Liver (tissue), 9 donors: ENCODE data around the gene TENT5C. TPM values are rescaled to one million over a fixed set of nuclear protein-coding genes. Genes with fewer than 3 reads are reported as not detected.

Experiments used
- DNase-seq: peaks from one replicate; pipeline ENCODE4 v3.0.0-alpha.2; 2017; ENCODE audit warnings: low spot score
- H3K27ac ChIP-seq, 2 donors: one replicate each; pipeline ENCODE4 v1.7.0; 2013; ENCODE audit warnings: inconsistent platforms in 2 of 2, low read length in 2 of 2, control low read depth in 1 of 2, low read depth in 1 of 2, mild to moderate bottlenecking in 1 of 2
- H3K27me3 ChIP-seq, 4 donors: one replicate each; pipeline versions ENCODE4 v1.6.1 to v1.7.0; 2013; ENCODE audit warnings: low read length in 3 of 4, inconsistent platforms in 1 of 4, mild to moderate bottlenecking in 1 of 4, moderate library complexity in 1 of 4; ENCODE audit not compliant: control insufficient read depth in 4 of 4, insufficient read depth in 4 of 4
- H3K36me3 ChIP-seq, 4 donors: one replicate each; pipeline versions ENCODE4 v1.6.1 to v1.7.0; 2013; ENCODE audit warnings: low read length in 3 of 4, mild to moderate bottlenecking in 3 of 4, low read depth in 1 of 4, moderate library complexity in 1 of 4; ENCODE audit not compliant: control insufficient read depth in 4 of 4, insufficient read depth in 3 of 4
- H3K4me1 ChIP-seq, 4 donors: one replicate each; pipeline versions ENCODE4 v1.6.1 to v1.7.0; 2013; ENCODE audit warnings: low read length in 3 of 4, mild to moderate bottlenecking in 3 of 4, moderate library complexity in 1 of 4; ENCODE audit not compliant: control insufficient read depth in 4 of 4, insufficient read depth in 4 of 4
- H3K4me3 ChIP-seq, 3 donors: one replicate each; pipeline versions ENCODE4 v1.6.1 to v1.7.0; 2013; ENCODE audit warnings: low read length in 3 of 3, control low read depth in 1 of 3, low read depth in 1 of 3, mild to moderate bottlenecking in 1 of 3
- H3K9ac ChIP-seq, 2 donors: one replicate each; pipeline ENCODE4 v1.7.0; 2013; ENCODE audit warnings: low read length in 2 of 2, mild to moderate bottlenecking in 2 of 2, moderate library complexity in 2 of 2, control low read depth in 1 of 2, low read depth in 1 of 2
- H3K9me3 ChIP-seq, 4 donors: one replicate each; pipeline versions ENCODE4 v1.6.1 to v1.7.0; 2013; ENCODE audit warnings: low read length in 3 of 4; ENCODE audit not compliant: control insufficient read depth in 4 of 4
- EGR1 ChIP-seq, 2 donors: IDR thresholded peaks; 2 replicates each; pipeline ENCODE4 v1.6.1; 2016 to 2018; ENCODE audit warnings: antibody characterized with exemption in 2 of 2, low read depth in 2 of 2
- FOXA1 ChIP-seq: IDR thresholded peaks from 2 replicates; pipeline ENCODE4 v1.6.1; 2016; ENCODE audit warnings: antibody characterized with exemption
- FOXA2 ChIP-seq: IDR thresholded peaks from 2 replicates; pipeline ENCODE4 v1.6.1; 2016; ENCODE audit warnings: antibody characterized with exemption
- GABPA ChIP-seq, 2 donors: IDR thresholded peaks in 1 of 2; conservative IDR thresholded peaks in 1 of 2; 2 replicates each; pipeline ENCODE4 v1.6.1; 2016; ENCODE audit warnings: antibody characterized with exemption in 2 of 2, mild to moderate bottlenecking in 1 of 2, moderate library complexity in 1 of 2
- HNF4A ChIP-seq, 2 donors: conservative IDR thresholded peaks; 2 replicates each; pipeline ENCODE4 v1.6.1; 2016; ENCODE audit warnings: antibody characterized with exemption in 2 of 2, mild to moderate bottlenecking in 2 of 2
- HNF4G ChIP-seq: IDR thresholded peaks from 2 replicates; pipeline ENCODE4 v1.6.1; 2016; ENCODE audit warnings: antibody characterized with exemption
- JUND ChIP-seq, 2 donors: IDR thresholded peaks; 2 replicates each; pipeline ENCODE4 v1.6.1; 2016; ENCODE audit warnings: antibody characterized with exemption in 2 of 2
- NR2F2 ChIP-seq: IDR thresholded peaks from 2 replicates; pipeline ENCODE4 v1.6.1; 2016; ENCODE audit warnings: antibody characterized with exemption
- RAD21 ChIP-seq, 2 donors: IDR thresholded peaks; 2 replicates each; pipeline ENCODE4 v1.6.1; 2016; ENCODE audit warnings: antibody characterized with exemption in 2 of 2, mild to moderate bottlenecking in 2 of 2
- RXRA ChIP-seq, 2 donors: IDR thresholded peaks; 2 replicates each; pipeline ENCODE4 v1.6.1; 2017 to 2018; ENCODE audit warnings: antibody characterized with exemption in 2 of 2, mild to moderate bottlenecking in 1 of 2
- SP1 ChIP-seq: IDR thresholded peaks from 2 replicates; pipeline ENCODE4 v1.6.1; 2018; ENCODE audit warnings: antibody characterized with exemption, mild to moderate bottlenecking
- TAF1 ChIP-seq: conservative IDR thresholded peaks from 2 replicates; pipeline ENCODE4 v1.6.1; 2016; ENCODE audit warnings: antibody characterized with exemption, mild to moderate bottlenecking
- YY1 ChIP-seq: IDR thresholded peaks from 2 replicates; pipeline ENCODE4 v1.6.1; 2016; ENCODE audit warnings: antibody characterized with exemption, mild to moderate bottlenecking
- WGBS: extraction: QIAGEN DNeasy Blood & Tissue Kit; methylation state at CpG from one replicate; pipeline ENCODE4 v1.1.7; 2013; 5-methylcytosine and 5-hydroxymethylcytosine counted together
- polyA plus RNA-seq, 2 donors: library from polyadenylated mRNA; stranded (reverse) in 1 of 2; unstranded in 1 of 2; fragments of 200-250 nt in 1 of 2; fragments of >200 nt in 1 of 2; fragmentation: Nextera tagmentation in 1 of 2; extraction: Ambion mirVana in 1 of 2; gene quantifications; one replicate each; pipeline versions ENCODE4 v1.2.1 to v1.2.3, GENCODE V29; 2013 to 2015
- total RNA-seq, 2 donors: library from RNA; depleted of rRNA; stranded (reverse); fragments of >200 nt; gene quantifications; one replicate each; pipeline ENCODE4 v1.2.3, GENCODE V29; 2014
- TF ChIP-seq, protein P1 (sequence below): IDR thresholded peaks from 2 replicates; pipeline ENCODE4 v1.6.1; 2016; ENCODE audit warnings: antibody characterized with exemption, mild to moderate bottlenecking
- TF ChIP-seq, protein P2 (sequence below): IDR thresholded peaks from 2 replicates; pipeline ENCODE4 v1.6.1; 2016; ENCODE audit warnings: antibody characterized with exemption
- TF ChIP-seq, protein P3 (sequence below): IDR thresholded peaks from 2 replicates; pipeline ENCODE4 v1.6.1; 2016; ENCODE audit warnings: antibody characterized with exemption
- TF ChIP-seq, protein P4 (sequence below): fragments of 150-350 bp; IDR thresholded peaks from 2 replicates; pipeline ENCODE4 v1.5.1; 2017; ENCODE audit warnings: improper control_type of control experiment, low read depth, low read length; ENCODE audit not compliant: missing input control
- TF ChIP-seq, protein P5 (sequence below): IDR thresholded peaks from 2 replicates; pipeline ENCODE4 v1.6.1; 2016; ENCODE audit warnings: antibody characterized with exemption
- donor health status: healthy.
- donor health status: healthy.
- donor health status: healthy.
- donor health status: healthy.
- donor health status: healthy.

The TENT5C gene
- total and polyA plus RNA-seq, 4 donors: 1.1 to 200 (median 4.8) TPM

DNA sequence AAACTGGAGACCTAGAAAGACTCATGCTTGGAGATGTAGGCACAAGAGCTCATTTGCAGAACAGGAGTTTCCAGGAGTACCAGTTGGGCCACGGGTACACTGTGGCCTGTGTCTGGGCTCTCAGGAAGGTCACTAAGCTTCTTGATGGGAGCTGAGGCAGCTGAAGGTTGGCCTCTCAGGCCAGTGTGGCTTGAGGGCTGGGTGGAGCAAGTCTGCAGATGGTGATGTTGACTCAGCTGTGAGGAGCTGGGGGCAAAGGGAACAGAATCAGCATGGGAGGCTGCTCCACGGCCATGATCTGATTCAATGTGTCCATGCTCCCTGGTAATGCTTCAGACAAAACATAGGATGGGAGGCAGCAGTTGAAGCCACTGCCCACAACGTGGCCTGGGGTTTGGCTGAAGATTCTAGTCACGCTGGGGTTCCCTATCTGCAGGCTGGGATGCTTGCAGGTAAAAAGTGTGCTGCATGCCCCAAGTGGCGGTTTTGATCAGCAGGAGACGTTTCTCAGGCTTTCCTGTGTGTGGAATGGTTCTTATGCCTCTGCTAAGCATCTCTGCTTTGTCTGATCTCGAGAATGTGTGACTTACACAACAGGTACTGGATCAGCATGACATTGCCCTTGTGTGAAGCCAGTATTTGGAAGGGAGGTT lies 15.4 kb upstream of the TENT5C start:
- no peak for DNase-seq
- WGBS: 69% methylated on average over 7 of the region's 7 CpGs
- Histone ChIP-seq H3K9ac (no peak overlapping the region), H3K9me3 (no peaks in the 10 kb centered on the region), H3K4me1 (peaks cover 10 to 30% (median 21%) of the 10 kb centered on the region in 4 donors), H3K4me3 (no peak overlapping the region), H3K27me3 (no peaks in the 10 kb centered on the region), H3K36me3 (no peaks in the 10 kb centered on the region), H3K27ac (no peak overlapping the region)
- TF ChIP-seq, protein P1, sequence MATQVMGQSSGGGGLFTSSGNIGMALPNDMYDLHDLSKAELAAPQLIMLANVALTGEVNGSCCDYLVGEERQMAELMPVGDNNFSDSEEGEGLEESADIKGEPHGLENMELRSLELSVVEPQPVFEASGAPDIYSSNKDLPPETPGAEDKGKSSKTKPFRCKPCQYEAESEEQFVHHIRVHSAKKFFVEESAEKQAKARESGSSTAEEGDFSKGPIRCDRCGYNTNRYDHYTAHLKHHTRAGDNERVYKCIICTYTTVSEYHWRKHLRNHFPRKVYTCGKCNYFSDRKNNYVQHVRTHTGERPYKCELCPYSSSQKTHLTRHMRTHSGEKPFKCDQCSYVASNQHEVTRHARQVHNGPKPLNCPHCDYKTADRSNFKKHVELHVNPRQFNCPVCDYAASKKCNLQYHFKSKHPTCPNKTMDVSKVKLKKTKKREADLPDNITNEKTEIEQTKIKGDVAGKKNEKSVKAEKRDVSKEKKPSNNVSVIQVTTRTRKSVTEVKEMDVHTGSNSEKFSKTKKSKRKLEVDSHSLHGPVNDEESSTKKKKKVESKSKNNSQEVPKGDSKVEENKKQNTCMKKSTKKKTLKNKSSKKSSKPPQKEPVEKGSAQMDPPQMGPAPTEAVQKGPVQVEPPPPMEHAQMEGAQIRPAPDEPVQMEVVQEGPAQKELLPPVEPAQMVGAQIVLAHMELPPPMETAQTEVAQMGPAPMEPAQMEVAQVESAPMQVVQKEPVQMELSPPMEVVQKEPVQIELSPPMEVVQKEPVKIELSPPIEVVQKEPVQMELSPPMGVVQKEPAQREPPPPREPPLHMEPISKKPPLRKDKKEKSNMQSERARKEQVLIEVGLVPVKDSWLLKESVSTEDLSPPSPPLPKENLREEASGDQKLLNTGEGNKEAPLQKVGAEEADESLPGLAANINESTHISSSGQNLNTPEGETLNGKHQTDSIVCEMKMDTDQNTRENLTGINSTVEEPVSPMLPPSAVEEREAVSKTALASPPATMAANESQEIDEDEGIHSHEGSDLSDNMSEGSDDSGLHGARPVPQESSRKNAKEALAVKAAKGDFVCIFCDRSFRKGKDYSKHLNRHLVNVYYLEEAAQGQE: no peak
- TF ChIP-seq YY1: no peak
- TF ChIP-seq, protein P2, sequence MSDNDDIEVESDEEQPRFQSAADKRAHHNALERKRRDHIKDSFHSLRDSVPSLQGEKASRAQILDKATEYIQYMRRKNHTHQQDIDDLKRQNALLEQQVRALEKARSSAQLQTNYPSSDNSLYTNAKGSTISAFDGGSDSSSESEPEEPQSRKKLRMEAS: no peak
- TF ChIP-seq EGR1 (IDR thresholded peaks at IDR 0.05; ENCODE audit: low read depth in 2 of 2): no peak
- TF ChIP-seq FOXA2: no peak
- no peak for TF ChIP-seq JUND (IDR thresholded peaks at IDR 0.05)

DNA sequence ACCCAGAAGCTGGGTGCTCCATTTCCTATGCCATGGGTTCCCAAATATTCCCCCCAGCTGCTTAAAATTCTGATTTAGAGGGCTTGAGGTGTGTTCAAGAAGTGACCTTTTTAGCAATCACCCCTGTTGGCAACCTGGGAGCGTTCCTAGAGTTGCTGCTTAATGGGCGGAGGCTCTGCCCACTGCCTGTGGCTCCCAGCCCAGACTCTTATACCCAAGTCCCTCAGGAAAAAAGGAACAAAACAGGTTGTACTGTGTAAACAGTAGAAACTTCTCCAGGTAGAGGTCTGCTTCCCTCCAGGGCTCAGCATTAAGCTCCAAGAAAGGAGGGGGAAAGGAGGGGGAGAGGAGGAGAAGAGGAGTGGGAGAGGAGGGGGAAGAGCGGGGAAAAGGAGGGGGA lies 14.6 kb upstream of the TENT5C start:
- Histone ChIP-seq H3K9me3 (no peaks in the 10 kb centered on the region), H3K27me3 (no peaks in the 10 kb centered on the region), H3K4me1 (peaks cover 10 to 30% (median 21%) of the 10 kb centered on the region in 4 donors), H3K9ac (no peak overlapping the region), H3K27ac (no peak overlapping the region), H3K36me3 (no peaks in the 10 kb centered on the region), H3K4me3 (no peak overlapping the region)
- DNase-seq: no peak
- TF ChIP-seq NR2F2 (no peak), JUND (IDR thresholded peaks at IDR 0.05) (no peak), FOXA1 (no peak), TAF1 (no peak), HNF4A (conservative IDR thresholded peaks at IDR 0.05) (no peak), RXRA (IDR thresholded peaks at IDR 0.05) (no peak), YY1 (no peak), RAD21 (IDR thresholded peaks at IDR 0.05) (no peak), GABPA (IDR thresholded peaks at IDR 0.05 in 1 of 2, conservative IDR thresholded peaks at IDR 0.05 in 1 of 2) (no peak), SP1 (no peak), EGR1 (IDR thresholded peaks at IDR 0.05; ENCODE audit: low read depth in 2 of 2) (no peak), FOXA2 (no peak), HNF4G (no peak)
- TF ChIP-seq, protein P3, sequence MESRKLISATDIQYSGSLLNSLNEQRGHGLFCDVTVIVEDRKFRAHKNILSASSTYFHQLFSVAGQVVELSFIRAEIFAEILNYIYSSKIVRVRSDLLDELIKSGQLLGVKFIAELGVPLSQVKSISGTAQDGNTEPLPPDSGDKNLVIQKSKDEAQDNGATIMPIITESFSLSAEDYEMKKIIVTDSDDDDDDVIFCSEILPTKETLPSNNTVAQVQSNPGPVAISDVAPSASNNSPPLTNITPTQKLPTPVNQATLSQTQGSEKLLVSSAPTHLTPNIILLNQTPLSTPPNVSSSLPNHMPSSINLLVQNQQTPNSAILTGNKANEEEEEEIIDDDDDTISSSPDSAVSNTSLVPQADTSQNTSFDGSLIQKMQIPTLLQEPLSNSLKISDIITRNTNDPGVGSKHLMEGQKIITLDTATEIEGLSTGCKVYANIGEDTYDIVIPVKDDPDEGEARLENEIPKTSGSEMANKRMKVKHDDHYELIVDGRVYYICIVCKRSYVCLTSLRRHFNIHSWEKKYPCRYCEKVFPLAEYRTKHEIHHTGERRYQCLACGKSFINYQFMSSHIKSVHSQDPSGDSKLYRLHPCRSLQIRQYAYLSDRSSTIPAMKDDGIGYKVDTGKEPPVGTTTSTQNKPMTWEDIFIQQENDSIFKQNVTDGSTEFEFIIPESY: no peak
- TF ChIP-seq, protein P4, sequence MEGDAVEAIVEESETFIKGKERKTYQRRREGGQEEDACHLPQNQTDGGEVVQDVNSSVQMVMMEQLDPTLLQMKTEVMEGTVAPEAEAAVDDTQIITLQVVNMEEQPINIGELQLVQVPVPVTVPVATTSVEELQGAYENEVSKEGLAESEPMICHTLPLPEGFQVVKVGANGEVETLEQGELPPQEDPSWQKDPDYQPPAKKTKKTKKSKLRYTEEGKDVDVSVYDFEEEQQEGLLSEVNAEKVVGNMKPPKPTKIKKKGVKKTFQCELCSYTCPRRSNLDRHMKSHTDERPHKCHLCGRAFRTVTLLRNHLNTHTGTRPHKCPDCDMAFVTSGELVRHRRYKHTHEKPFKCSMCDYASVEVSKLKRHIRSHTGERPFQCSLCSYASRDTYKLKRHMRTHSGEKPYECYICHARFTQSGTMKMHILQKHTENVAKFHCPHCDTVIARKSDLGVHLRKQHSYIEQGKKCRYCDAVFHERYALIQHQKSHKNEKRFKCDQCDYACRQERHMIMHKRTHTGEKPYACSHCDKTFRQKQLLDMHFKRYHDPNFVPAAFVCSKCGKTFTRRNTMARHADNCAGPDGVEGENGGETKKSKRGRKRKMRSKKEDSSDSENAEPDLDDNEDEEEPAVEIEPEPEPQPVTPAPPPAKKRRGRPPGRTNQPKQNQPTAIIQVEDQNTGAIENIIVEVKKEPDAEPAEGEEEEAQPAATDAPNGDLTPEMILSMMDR: no peak
- TF ChIP-seq, protein P1: no peak
- TF ChIP-seq, protein P5, sequence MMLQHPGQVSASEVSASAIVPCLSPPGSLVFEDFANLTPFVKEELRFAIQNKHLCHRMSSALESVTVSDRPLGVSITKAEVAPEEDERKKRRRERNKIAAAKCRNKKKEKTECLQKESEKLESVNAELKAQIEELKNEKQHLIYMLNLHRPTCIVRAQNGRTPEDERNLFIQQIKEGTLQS: no peak
- TF ChIP-seq, protein P2: no peak
- WGBS: 74% methylated on average over 3 of the region's 3 CpGs
